ENCODE data around the gene NAALADL2. TPM values are rescaled to one million over a fixed set of nuclear protein-coding genes. Genes with fewer than 3 reads are reported as not detected.

Gene NAALADL2
- total RNA-seq, 1 experiment from 2014 or later = 1.9 TPM

DNA sequence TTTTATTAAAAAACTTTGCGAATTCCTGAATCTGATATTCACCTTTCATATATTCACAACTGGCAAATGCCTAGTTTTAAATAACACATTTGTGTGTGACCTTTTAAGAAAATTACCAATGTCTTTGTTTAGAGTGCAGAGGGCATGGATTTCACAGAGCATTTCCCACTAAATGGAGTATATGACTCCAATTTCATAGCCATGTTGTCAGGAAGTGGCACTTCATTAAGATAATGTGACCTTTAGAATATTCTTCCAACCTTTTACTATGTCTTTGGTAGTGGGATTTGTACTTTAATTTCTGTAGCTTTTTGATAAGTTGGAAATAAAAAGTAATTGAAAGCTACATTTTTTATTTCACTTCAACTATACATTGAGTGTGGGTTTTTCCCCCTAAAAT is 188.7 kb downstream of the NAALADL2 start:
- Histone ChIP-seq H3K27ac (ENCODE audit: low read length) (no peak overlapping the region), H2AFZ (ENCODE audit: low read length) (no peak overlapping the region), H3K9me3 (ENCODE audit: low read length) (no peaks in the 10 kb centered on the region), H3K9ac (ENCODE audit: low read length) (no peak overlapping the region), H3K79me2 (ENCODE audit: low read length) (no peaks in the 10 kb centered on the region), H3K4me1 (ENCODE audit: insufficient read depth, low read length) (no peaks in the 10 kb centered on the region), H3K4me3 (ENCODE audit: low read length) (no peak overlapping the region), H3K27me3 (ENCODE audit: low read length) (no peaks in the 10 kb centered on the region), H3K4me2 (ENCODE audit: low read length) (no peak overlapping the region), H4K20me1 (ENCODE audit: low read length) (no peaks in the 10 kb centered on the region), H3F3A (ENCODE audit: low read length, unreplicated experiment) (no peaks in the 10 kb centered on the region), H3K36me3 (ENCODE audit: low read depth, low read length) (no peaks in the 10 kb centered on the region), H3K9me2 (replicated peaks; ENCODE audit: low read length) (no peaks in the 10 kb centered on the region)
- intact Hi-C loops (cut with micrococcal nuclease) = no loop called here
- BruUV-seq (replicated peaks) = no TSS peak
- DNase-seq (no peak), ATAC-seq (no peak)
- ChIA-PET POLR2A (ENCODE audit: unreplicated experiment) (no interaction called here), CTCF (no interaction called here)
- TF ChIP-seq EZH2phosphoT487 (IDR thresholded peaks at IDR 0.05; ENCODE audit: borderline replicate concordance, low read length) (no peak), EZH2 (IDR thresholded peaks at IDR 0.05; ENCODE audit: low read length, unreplicated experiment) (no peak)
- TF ChIP-seq, protein P1, sequence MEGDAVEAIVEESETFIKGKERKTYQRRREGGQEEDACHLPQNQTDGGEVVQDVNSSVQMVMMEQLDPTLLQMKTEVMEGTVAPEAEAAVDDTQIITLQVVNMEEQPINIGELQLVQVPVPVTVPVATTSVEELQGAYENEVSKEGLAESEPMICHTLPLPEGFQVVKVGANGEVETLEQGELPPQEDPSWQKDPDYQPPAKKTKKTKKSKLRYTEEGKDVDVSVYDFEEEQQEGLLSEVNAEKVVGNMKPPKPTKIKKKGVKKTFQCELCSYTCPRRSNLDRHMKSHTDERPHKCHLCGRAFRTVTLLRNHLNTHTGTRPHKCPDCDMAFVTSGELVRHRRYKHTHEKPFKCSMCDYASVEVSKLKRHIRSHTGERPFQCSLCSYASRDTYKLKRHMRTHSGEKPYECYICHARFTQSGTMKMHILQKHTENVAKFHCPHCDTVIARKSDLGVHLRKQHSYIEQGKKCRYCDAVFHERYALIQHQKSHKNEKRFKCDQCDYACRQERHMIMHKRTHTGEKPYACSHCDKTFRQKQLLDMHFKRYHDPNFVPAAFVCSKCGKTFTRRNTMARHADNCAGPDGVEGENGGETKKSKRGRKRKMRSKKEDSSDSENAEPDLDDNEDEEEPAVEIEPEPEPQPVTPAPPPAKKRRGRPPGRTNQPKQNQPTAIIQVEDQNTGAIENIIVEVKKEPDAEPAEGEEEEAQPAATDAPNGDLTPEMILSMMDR (conservative IDR thresholded peaks at IDR 0.05; ENCODE audit: low read depth, low read length) = no peak

DNA sequence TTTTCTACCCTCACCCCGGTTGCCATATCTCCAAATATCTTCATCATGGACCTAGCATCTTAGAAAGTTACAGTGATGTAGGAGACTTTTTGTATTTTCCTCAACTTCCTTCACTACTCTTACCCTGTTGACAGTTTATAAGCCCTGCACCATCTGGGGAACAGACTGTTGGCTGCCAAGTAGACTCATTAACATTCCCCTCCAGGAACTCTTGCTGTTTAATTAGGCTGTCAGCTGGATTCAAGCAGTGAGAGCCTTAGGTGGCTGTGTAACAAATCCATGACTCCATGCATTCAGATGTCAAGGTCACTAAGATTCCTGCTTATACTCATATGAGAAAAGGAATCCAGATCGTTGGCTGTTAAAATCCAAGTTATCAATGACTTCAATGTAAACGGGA is 198.3 kb downstream of the NAALADL2 start:
- Histone ChIP-seq H3K4me3 (ENCODE audit: low read length) (no peak overlapping the region), H4K20me1 (ENCODE audit: low read length) (no peaks in the 10 kb centered on the region), H3K9ac (ENCODE audit: low read length) (no peak overlapping the region), H3K9me2 (replicated peaks; ENCODE audit: low read length) (no peaks in the 10 kb centered on the region), H2AFZ (ENCODE audit: low read length) (no peak overlapping the region), H3K4me1 (ENCODE audit: insufficient read depth, low read length) (no peaks in the 10 kb centered on the region), H3K27me3 (ENCODE audit: low read length) (no peaks in the 10 kb centered on the region), H3K36me3 (ENCODE audit: low read depth, low read length) (no peaks in the 10 kb centered on the region), H3F3A (ENCODE audit: low read length, unreplicated experiment) (no peaks in the 10 kb centered on the region), H3K9me3 (ENCODE audit: low read length) (no peaks in the 10 kb centered on the region), H3K79me2 (ENCODE audit: low read length) (no peaks in the 10 kb centered on the region), H3K4me2 (ENCODE audit: low read length) (no peak overlapping the region), H3K27ac (ENCODE audit: low read length) (no peak overlapping the region)
- no TSS peak for BruUV-seq (replicated peaks)
- intact Hi-C loops (cut with micrococcal nuclease) = no loop called here
- TF ChIP-seq, protein P1 (conservative IDR thresholded peaks at IDR 0.05; ENCODE audit: low read depth, low read length) = no peak
- TF ChIP-seq EZH2 (IDR thresholded peaks at IDR 0.05; ENCODE audit: low read length, unreplicated experiment) (no peak), EZH2phosphoT487 (IDR thresholded peaks at IDR 0.05; ENCODE audit: borderline replicate concordance, low read length) (no peak)
- DNase-seq = no peak
- no peak for ATAC-seq
- CTCF ChIA-PET = no interaction called here
- POLR2A ChIA-PET (ENCODE audit: unreplicated experiment) = no interaction called here

DNA sequence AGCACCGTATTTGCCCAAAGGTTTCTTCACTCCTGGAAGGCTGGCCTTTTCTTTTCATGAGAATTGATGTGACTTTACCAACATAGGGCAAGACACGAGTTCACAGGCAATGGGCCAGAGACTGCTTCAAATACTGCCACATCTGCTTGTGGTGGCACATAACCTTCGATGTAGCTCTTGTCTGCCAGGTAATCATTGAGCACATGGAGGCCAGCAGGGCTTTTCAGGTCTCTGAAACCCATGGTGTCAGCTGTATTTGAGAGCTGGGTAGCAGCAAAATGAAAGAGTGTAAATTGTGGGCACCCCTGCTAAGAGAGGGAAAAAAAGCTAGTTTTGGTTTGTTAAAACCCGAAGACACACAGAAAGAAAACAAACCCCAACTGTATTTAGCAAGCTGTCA is 200.7 kb downstream of the NAALADL2 start:
- Histone ChIP-seq H3K4me1 (ENCODE audit: insufficient read depth, low read length) (no peaks in the 10 kb centered on the region), H3K4me2 (ENCODE audit: low read length) (no peak overlapping the region), H3K9ac (ENCODE audit: low read length) (no peak overlapping the region), H3K79me2 (ENCODE audit: low read length) (no peaks in the 10 kb centered on the region), H3K9me3 (ENCODE audit: low read length) (no peaks in the 10 kb centered on the region), H3K27ac (ENCODE audit: low read length) (no peak overlapping the region), H3F3A (ENCODE audit: low read length, unreplicated experiment) (no peaks in the 10 kb centered on the region), H3K36me3 (ENCODE audit: low read depth, low read length) (no peaks in the 10 kb centered on the region), H3K4me3 (ENCODE audit: low read length) (no peak overlapping the region), H3K9me2 (replicated peaks; ENCODE audit: low read length) (no peaks in the 10 kb centered on the region), H2AFZ (ENCODE audit: low read length) (no peak overlapping the region), H4K20me1 (ENCODE audit: low read length) (no peaks in the 10 kb centered on the region), H3K27me3 (ENCODE audit: low read length) (no peaks in the 10 kb centered on the region)
- CTCF ChIA-PET = no interaction called here
- POLR2A ChIA-PET (ENCODE audit: unreplicated experiment) = no interaction called here
- BruUV-seq (replicated peaks) = no TSS peak
- intact Hi-C loops (cut with micrococcal nuclease) = no loop called here
- TF ChIP-seq, protein P1 (conservative IDR thresholded peaks at IDR 0.05; ENCODE audit: low read depth, low read length) = no peak
- TF ChIP-seq EZH2phosphoT487 (IDR thresholded peaks at IDR 0.05; ENCODE audit: borderline replicate concordance, low read length) = no peak
- TF ChIP-seq EZH2 (IDR thresholded peaks at IDR 0.05; ENCODE audit: low read length, unreplicated experiment) = no peak
- DNase-seq (no peak), ATAC-seq (no peak)
